HL-60/S4 (cell line): ENCODE results near the gene CTNNA1.

Experiments used
- in situ Hi-C: fragments of 300-500 bp; cut with MboI; formaldehyde crosslinking; loops from 2 replicates; pipeline ENCODE4 v1.14.3; 2022; ENCODE audit warnings: low sequenced_read_pairs

Gene CTNNA1

DNA sequence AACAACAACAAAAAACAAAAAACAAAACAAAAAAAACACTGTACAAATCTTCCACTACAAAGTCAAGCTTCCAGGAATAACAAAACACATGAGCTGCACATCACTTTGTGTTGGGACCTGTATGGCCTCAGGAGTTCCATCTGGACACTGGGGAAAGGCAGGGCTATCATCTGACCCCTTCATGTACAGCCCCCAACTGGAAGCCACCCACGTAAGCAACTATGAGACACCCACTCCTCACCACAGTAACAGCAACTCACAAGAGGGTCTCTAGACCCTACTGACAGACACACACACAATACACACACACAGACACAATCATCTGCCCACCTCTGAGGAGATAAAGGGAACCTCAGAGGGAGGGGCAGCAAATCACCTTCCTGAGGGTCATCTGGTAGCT is 203.6 kb downstream of the CTNNA1 start:
- in situ Hi-C loops: no loop called here

DNA sequence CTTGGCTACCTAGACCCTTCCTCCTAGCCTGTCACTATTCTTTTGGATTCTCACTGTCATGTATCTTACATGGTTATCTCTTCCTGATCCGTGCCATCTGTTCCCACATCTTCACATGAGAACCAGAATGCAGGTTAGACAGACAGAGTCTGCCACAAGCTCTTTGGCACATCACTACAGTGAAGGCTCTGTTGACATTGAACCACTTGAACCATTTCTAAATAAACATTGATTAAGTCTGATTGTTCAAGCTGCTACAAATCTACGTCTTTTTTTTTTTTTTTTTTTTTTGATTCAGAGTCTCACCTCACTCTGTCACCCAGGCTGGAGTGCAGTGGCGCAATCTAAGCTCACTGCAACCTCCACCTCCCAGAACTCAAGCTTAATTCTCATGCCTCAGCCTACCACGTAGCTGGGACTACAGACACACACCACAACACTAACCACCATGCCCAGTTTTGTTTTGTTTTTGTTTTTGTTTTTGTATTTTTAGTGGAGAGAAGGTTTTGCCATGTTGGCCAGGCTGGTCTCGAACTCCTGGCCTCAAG is 207.0 kb downstream of the CTNNA1 start:
- in situ Hi-C loops: no loop called here

DNA sequence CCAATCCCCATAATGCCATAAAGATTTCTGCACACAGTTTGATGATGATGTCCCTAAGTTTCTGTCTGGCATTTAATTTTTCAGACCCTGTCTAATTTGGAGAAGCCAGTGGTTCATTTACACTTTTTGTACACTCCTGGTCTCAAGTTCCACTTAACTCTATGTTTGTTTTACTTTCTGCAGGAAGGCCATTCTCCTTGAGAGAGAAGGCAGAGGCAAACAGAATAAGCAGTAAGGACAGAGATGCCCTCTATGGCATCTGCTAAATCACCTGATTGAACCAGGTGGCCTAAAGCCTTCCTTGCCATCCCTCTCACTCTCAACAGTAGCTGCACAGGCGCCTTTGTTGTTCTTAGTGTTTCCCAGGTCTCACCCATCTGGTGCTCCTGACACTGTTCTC is 208.0 kb downstream of the CTNNA1 start:
- in situ Hi-C loops: no loop called here

DNA sequence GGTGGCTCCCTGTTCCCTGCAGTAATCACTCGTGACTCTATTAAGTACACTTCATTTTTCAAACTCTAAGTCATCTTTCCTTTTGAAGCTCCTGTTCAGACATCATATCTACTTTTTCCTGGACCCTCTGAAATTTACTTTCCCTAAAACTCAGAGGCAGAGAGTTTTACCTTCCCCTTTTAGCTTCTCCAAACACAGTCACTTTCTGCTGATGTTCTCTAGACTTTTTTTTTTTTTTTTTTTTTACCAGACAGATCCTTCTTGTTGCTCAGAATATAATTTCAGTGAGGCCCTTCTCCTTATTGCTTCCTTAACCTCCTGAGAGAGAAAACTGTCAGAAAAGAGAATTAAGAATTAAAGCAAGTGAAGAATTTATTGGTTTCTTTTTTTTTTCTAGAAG is 208.5 kb downstream of the CTNNA1 start:
- in situ Hi-C loops: no loop called here

DNA sequence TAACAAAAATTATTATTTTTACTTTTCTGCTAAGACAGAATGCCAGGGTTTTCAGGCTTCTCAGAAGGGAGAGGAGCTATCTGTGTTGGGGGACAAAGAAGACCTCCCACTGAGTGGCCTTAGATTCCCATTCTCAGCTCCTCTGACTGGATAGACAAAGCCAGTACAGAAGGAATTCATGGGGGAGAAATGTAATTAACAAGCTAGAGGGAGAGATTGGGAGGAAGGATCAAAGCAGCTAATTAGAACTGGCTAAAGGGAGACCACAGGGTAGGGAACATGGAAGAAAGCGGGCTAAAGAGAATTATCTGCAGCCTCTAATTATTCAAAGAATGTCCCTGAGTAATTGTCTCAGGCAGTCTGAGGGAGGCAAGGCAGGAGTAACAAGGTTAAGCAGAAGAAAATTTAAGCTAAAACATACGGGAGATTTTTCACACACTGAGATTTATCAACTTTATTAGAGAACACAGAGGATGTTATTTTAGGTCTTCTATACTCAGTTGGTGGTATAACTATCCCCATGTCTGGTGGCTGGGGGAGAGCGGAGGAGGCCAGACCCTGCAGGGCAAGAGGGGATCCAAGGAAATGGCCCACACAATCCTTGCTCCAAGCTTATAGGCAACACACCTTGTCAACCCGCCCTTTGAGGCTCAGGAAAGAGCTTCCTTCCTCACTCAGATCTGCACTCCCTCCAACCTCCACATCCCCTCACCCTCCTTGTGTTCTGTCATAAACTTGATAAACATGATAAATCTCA is 209.6 kb downstream of the CTNNA1 start:
- in situ Hi-C loops: no loop called here

DNA sequence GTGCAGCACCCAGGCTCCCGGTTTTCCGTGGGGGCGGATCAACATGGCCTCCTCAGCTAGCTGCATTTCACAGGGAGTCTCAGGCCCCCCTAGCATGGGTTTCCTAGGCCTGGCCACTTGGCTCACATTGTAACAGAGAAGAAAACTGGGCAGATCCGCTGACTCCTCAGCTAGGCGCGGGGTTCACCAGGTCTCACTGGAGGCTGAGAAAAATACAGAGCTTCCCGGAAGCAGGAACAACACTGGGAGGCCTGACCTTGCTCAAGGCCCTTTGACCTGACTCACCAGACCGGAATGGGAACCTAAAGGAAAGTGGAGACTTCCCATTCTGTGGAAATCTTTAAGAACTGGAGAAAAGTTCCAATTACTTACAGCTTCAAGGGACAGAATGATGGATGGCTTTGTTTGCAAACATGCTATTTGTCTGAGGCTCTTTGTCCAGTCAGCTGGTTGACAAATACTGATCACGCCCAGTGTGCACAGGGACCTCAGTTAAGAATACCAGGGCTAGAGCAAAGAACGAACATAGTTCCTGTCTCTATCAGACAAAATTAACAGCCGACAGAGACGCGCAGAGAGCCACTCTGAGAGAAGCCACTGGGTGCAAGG is 210.6 kb downstream of the CTNNA1 start:
- in situ Hi-C loops: no loop called here

DNA sequence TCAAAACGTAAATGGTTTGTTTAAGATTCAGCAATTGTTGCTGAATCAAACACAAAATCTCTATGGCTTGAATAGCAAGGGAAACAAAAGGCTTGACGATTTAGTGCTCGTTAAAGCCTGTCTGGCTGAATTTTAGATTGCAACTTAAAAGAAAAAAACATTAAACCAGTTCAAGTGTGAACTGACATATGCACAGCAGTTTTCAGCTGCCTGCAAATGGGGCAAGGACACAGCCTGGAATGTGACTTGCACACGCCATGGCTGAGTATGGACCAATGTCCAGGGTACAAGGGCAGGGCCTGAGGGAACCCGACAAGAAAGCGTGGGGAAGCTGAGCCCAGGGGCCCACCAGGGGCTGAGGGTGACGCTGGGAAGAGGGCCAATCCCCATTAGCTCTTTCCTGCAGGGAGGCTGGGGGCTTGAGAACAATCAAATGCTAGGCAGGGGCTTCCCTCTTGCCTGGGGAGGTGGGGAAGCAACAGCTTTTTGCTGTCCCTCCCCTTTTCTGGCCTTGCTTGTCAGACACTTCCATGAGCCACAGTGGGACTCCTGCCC is 211.5 kb downstream of the CTNNA1 start:
- in situ Hi-C loops: no loop called here

DNA sequence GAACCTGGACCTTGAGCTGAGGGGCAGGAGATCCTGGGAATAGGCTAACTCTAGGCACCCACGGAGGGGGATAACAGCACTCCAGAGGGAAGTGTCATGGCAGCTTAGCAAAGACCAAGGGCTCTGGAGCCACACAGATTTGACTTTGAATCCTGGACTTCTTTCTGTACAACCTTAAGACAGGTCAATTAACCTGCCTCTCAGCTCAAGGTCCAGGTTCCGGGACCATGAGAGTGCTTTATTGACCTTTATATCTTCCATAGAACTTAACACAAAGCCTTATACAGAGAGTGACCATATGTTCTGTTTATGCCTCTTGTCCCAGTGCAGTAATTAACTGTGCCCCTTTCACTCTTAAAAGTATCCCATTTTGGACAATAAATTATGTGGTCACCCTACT is 212.4 kb downstream of the CTNNA1 start:
- in situ Hi-C loops: no loop called here

DNA sequence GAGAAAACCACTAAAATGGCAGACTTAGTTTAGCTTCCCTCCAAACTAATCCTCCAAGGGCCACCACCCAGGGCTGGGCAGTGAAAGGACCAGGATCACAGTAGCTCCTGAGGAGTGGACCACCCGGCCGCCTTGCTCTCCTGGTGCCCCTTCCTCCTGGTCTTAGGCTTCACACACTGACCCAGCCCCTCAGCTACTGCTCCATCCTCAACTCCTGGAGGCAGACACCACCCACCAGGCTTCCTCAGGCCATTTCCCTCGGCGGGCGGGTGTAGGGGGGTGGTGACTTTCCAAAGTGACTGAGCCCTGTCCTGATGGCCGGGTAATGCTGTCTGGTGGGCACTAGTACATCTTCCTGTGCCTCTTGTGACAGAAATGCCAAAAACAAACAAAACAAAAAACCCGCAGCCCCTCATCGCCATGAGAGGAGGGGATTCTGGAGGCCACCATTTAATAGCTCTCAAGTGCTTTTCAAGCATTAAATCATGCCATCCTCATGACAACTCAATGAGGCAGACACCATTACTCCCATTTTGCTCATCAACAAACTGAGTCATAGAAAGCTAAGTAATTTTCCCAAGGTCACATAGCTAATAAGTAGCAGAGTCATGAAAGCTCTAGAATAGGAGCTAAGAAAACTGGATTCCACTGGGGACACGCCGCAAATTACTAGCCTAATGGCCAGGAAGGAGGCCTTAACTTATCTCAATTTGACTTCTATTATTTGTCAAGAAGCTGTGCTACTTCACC is 213.2 kb downstream of the CTNNA1 start:
- in situ Hi-C loops: no loop called here

DNA sequence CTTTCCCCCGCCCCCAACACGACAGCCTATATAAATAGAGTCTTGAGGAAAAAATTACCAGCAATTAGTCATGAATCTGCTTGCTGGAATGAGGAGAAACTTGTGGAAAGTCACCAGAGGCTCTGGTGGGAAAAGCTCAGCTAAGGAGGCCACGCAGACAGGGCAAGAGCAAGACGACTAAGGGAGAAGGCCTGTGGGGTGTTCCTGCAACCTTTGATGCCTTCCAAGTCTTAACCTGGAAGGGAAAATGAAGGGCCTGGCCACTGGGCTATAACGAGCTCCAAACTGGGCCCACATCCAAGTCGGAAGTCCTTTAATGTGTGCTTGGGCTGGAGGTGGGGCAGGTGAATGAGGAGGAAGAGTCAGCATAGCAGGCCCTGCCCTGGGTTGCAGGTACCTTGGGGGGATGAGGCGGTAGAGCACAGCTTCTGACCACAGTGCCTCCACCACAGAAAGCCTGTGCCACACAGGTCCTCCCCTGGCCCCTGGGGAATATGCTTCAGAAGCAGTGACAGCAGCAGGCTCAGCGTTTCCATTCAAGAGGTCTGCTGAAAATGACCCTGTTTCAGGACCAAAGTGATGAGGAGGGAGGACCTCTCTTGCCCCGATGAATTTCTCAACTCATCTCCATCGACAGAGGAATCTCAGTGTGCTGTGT is 214.7 kb downstream of the CTNNA1 start:
- in situ Hi-C loops: no loop called here

DNA sequence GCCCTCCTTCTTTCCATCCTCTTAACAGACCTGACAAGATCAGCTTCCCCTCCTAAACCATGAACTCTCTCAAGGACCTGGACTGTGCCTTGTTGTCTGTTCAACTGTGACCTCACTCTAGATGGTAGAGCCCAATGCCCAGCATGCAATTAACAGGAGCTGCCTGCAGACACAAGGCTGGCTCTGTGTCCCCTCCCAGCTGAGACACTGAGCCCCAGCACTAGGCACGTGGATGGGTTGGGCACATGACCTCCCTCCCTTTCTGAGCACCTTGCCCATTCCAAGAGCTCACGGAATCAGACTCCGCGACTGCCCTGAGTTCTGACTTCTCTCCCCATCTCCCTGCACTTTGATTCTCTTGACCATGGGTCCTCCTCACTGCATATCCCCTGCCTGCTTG is 215.4 kb downstream of the CTNNA1 start:
- in situ Hi-C loops: no loop called here

DNA sequence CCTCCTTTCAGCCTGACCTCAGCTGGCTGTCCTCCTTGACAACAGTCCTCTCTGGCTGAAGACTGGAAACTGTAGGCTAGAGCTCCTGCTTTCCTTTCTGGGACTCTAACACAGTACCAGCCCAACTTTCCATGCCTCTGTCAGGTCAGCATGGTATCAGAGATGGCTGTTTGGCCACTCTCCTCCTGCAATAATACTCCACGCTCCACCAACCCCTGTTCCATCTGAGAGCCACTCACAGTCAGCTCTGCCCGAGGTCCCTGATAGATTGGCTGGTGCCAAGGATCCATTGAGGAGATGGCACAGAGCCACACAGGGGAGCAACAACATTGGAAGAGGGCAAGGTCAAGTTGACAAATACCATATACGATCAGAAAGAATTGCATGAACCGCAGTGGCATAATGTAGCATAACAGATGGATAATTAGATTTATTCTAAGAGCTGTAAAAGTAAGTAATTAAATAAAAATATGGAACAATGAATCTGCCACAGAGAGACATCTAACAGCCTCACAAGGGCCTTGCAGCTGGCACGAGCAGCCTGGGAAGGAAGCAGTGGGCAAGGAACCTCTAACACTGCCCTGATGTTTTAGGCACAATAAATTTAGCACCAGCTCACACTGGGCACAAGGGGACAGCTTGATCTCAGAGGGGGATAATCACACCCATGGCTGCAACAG is 216.2 kb downstream of the CTNNA1 start:
- in situ Hi-C loops: no loop called here

DNA sequence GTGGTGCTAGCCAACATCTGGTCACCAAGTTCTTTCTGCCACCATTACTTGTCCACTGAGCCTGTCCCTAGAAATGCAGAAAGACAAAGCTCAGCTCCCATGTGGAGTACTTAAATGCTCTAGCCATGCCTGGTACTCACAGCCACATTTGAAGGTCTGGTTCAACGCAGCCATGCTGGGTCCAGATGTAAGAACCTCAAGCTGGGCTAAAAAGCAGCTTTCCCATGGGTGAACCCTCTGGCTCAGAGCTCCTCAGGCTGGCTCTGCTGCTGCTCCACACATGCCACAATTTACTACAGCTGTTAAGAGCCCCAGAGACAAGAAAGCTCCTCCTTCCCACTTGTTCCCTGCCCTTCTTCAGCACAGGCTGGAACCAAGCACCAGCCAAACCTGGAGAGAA is 219.0 kb downstream of the CTNNA1 start:
- in situ Hi-C loops: no loop called here

DNA sequence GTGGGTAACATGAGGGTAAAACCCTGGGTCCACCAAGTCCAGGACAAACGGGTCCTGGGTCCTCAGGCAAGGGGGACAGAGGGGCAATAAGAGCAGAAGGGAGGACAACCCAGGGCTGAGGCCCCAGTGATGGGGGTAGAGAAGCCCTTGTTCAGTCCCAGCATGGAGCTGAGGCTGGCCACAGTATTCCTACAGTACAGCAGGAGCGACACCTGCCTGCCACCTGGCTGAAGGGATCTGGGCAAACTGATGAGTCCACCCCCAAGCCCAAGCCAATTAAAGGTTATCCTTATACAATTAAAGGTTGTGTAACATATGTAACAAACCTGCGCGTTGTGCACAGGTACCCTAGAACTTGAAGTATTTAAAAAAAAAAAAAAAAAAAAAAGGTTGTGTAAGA is 219.6 kb downstream of the CTNNA1 start:
- in situ Hi-C loops: no loop called here

DNA sequence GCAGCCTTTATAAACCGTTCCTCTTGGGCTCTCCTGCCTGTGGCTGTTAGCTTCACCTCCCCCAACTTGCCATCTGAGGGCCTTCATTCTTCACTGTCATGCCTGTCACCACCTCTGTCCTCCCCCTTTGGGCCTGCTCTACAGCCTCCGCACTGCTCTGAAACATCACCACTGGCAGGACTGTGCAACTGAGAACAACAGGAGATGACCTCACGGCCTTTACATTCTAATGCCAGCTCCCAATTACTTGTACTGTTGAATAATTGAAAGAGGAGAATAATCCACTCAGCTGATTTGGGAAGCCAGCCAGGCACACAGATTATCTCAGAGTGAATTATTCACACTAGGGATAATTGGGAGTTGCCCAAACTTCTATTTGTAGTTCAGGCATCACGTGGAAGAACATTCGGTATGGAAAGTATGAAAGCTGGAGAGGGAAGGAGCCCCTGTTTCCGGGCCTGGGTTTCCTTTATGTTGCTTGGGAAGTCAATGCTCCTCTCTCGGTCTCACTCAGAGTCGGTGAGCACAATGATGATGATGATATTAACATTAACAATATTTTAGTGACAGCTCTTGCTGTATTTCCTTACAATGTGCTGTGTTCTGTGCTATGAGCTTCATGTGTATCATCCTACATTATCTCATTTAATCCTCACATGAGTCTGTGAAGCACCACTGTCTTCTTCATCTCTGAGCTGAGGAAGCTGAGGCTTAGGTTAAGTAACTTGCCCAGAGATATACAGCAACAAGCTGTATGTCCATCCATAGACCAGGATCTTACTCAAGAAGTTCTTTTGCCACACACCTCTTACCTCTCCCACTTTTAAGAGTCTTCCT is 221.2 kb downstream of the CTNNA1 start:
- in situ Hi-C loops: no loop called here

DNA sequence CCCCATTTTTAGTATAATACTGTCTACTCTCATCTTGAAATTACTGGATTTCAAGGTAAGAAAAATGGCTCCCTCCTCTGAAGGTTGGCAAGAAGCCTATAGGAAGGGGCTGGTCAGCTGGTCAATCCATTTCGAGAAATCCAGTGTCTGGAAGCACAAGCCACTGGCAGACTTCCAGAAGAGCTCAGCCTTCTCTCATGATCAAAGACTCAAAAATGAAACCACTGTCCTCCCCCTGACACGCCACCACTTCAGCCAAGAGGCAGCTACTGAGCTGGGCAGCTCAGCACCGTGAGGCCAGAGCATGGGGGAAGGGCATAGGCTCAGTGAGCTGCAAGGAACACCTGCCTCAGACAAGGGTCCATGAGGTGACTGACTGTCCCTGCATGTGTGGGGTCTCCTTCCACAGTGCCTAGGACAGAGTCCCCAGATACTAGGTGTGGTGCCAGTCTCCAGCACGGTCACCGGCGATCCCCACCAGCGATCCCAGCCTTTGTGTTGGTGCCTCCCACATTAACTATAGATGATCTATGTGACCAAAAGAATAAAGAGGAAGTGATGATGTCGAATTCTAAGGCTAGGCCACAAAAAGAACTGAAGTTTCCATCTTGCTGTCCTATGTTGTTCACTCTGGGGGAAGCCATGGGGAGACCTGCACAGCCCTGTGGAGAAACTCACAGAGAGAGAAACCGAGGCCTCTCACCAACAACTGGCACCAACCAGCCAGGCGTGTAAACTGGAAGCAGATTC is 222.0 kb downstream of the CTNNA1 start:
- in situ Hi-C loops: no loop called here

DNA sequence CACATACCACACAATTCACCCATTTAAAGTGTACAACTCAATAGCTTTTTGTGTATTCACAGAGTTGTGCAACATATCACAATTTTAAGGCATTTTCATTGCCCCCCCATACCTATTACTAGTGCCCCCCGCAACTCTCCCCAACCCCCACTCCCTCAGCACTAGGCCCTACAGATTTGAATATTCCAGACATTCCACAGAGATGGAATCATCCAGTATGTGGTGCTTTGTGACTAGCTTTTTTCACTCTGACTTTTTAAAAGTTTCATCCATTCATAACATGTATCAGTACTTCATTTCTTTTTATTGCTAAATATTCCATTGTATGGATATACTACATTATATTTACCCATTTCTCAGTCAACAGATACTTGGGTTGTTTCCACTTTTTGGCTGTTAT is 224.9 kb downstream of the CTNNA1 start:
- in situ Hi-C loops: no loop called here

DNA sequence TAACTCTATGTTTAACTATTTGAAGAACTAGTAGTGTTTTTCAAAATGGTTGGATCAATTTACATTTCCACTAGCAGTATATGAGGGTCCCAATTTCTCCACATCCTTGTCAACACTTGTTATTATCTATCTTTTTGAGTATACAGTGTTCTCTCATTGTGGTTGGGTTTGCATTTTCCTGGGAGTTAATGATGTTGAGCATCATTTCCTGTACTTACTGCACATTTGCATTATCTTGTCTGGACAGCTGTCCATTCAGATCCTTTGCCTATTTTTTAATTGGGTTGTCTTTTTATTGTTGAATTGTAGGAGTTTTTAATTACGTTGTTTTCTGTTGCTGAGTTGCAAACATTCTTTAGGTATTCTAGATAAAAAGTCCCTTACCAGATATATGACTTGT is 225.4 kb downstream of the CTNNA1 start:
- in situ Hi-C loops: no loop called here
